ENCODE data around the gene FRK.
"Not testable (repeated sequence)": the region's sequence is repeated elsewhere in the genome, so short reads cannot be mapped to it uniquely, and the experiment has no call there.

The FRK gene

GRCh38 chr6:115945812-115946211 is 114.9 kb downstream of the FRK start:
- no peak for DNase-seq (ENCODE audit: low read depth, low spot score)

- DNase-seq (ENCODE audit: low read depth, low spot score) = no peak
These were observed 115.4 kb downstream of the FRK start for GRCh38 chr6:115945306-115945705.

GRCh38 chr6:115944829-115945228 is 115.9 kb downstream of the FRK start:
- DNase-seq (ENCODE audit: low read depth, low spot score) = not testable (repeated sequence)

- not testable (repeated sequence) for DNase-seq (ENCODE audit: low read depth, low spot score)
These were observed 123.2 kb downstream of the FRK start for GRCh38 chr6:115937502-115937901.

GRCh38 chr6:115935361-115935760 is 125.3 kb downstream of the FRK start:
- no peak for DNase-seq (ENCODE audit: low read depth, low spot score)

- no peak for DNase-seq (ENCODE audit: low read depth, low spot score)
These were observed 125.9 kb downstream of the FRK start for GRCh38 chr6:115934829-115935228.

- no peak for DNase-seq (ENCODE audit: low read depth, low spot score)
These were observed 126.5 kb downstream of the FRK start for GRCh38 chr6:115934145-115934544.

GRCh38 chr6:115932481-115932880 is 128.2 kb downstream of the FRK start:
- DNase-seq (ENCODE audit: low read depth, low spot score) = no peak

- not testable (repeated sequence) for DNase-seq (ENCODE audit: low read depth, low spot score)
These were observed 132.7 kb downstream of the FRK start for GRCh38 chr6:115928000-115928399.

- DNase-seq (ENCODE audit: low read depth, low spot score) = no peak
These were observed 137.7 kb downstream of the FRK start for GRCh38 chr6:115922971-115923370.

- DNase-seq (ENCODE audit: low read depth, low spot score) = no peak
These were observed 146.6 kb downstream of the FRK start for GRCh38 chr6:115914098-115914497.

- no peak for DNase-seq (ENCODE audit: low read depth, low spot score)
These were observed 150.7 kb downstream of the FRK start for GRCh38 chr6:115909923-115910546.

- DNase-seq (ENCODE audit: low read depth, low spot score) = no peak
These were observed 151.7 kb downstream of the FRK start for GRCh38 chr6:115908906-115909559.

- DNase-seq (ENCODE audit: low read depth, low spot score) = no peak
These were observed 155.2 kb downstream of the FRK start for GRCh38 chr6:115905471-115905870.

- DNase-seq (ENCODE audit: low read depth, low spot score) = no peak
These were observed 158.3 kb downstream of the FRK start for GRCh38 chr6:115902436-115902835.

GRCh38 chr6:115901896-115902295 is 158.8 kb downstream of the FRK start:
- DNase-seq (ENCODE audit: low read depth, low spot score) = no peak

GRCh38 chr6:115899730-115900282 is 160.9 kb downstream of the FRK start:
- no peak for DNase-seq (ENCODE audit: low read depth, low spot score)

GRCh38 chr6:115898246-115898645 is 162.4 kb downstream of the FRK start:
- DNase-seq (ENCODE audit: low read depth, low spot score) = no peak

GRCh38 chr6:115896538-115897129 is 164.1 kb downstream of the FRK start:
- no peak for DNase-seq (ENCODE audit: low read depth, low spot score)

- DNase-seq (ENCODE audit: low read depth, low spot score) = no peak
These were observed 166.2 kb downstream of the FRK start for GRCh38 chr6:115894426-115894992.

- DNase-seq (ENCODE audit: low read depth, low spot score) = no peak
These were observed 168.9 kb downstream of the FRK start for GRCh38 chr6:115891750-115892149.

GRCh38 chr6:115891111-115891669 is 169.5 kb downstream of the FRK start:
- no peak for DNase-seq (ENCODE audit: low read depth, low spot score)
